Keratinocyte (primary cell): Measurements from ENCODE around the gene TNNT2. TPM values are rescaled to one million over a fixed set of nuclear protein-coding genes. Genes with fewer than 3 reads are reported as not detected.

ENCODE experiments used
- DNase-seq: peaks from one replicate; pipeline ENCODE4 v3.0.0-alpha.2; 2011; ENCODE audit warnings: low read depth, missing footprints, low spot score
- FAIRE-seq: peaks from 2 replicates; lab custom pipeline; 2011; peaks lifted over from hg19 to GRCh38; lab: Jason Lieb, UNC
- H2AFZ ChIP-seq: 2 replicates; pipeline ENCODE4 v1.6.0; 2012; ENCODE audit warnings: low read length, control low read depth, inconsistent platforms; ENCODE audit not compliant: control insufficient read depth
- H3K27ac ChIP-seq: 2 replicates; pipeline ENCODE4 v1.5.1; 2011; ENCODE audit warnings: low read length; ENCODE audit not compliant: control insufficient read depth, insufficient read depth
- H3K27me3 ChIP-seq: 3 replicates; pipeline ENCODE4 v1.6.0; 2011; ENCODE audit warnings: low read length; ENCODE audit not compliant: control insufficient read depth, insufficient read depth; ENCODE audit errors: extremely low read depth
- H3K36me3 ChIP-seq, 2 experiments: 2 replicates in 1 of 2; 3 replicates in 1 of 2; pipeline ENCODE4 v1.5.1; 2011; ENCODE audit warnings: low read length in 2 of 2, mild to moderate bottlenecking in 1 of 2; ENCODE audit not compliant: control insufficient read depth in 2 of 2, insufficient read depth in 2 of 2; ENCODE audit errors: extremely low read depth in 1 of 2
- H3K4me1 ChIP-seq: 3 replicates; pipeline ENCODE4 v1.5.1; 2011; ENCODE audit warnings: low read length; ENCODE audit not compliant: control insufficient read depth, insufficient read depth; ENCODE audit errors: extremely low read depth
- H3K4me2 ChIP-seq: 3 replicates; pipeline ENCODE4 v1.6.0; 2011; ENCODE audit warnings: low read depth, low read length; ENCODE audit not compliant: control insufficient read depth, insufficient read depth; ENCODE audit errors: extremely low read depth
- H3K4me3 ChIP-seq, 3 experiments: fragments of 200-600 bp in 1 of 3; sonication (generic) in 1 of 3; 2 replicates in 2 of 3; 3 replicates in 1 of 3; pipeline ENCODE4 v1.5.1; 2011 to 2016; ENCODE audit warnings: low read length in 3 of 3, mild to moderate bottlenecking in 3 of 3, control low read depth in 2 of 3, inconsistent platforms in 1 of 3, low read depth in 1 of 3, mixed read lengths in 1 of 3, mixed run types in 1 of 3, moderate library complexity in 1 of 3; ENCODE audit not compliant: control insufficient read depth in 2 of 3, insufficient read depth in 2 of 3; ENCODE audit errors: extremely low read depth in 1 of 3
- H3K79me2 ChIP-seq: 2 replicates; pipeline ENCODE4 v1.6.0; 2012; ENCODE audit warnings: low read length; ENCODE audit not compliant: control insufficient read depth, insufficient read depth
- H3K9ac ChIP-seq: 3 replicates; pipeline ENCODE4 v1.6.0; 2011; ENCODE audit warnings: low read length; ENCODE audit not compliant: control insufficient read depth, insufficient read depth; ENCODE audit errors: extremely low read depth
- H3K9me1 ChIP-seq: 3 replicates; pipeline ENCODE4 v1.6.0; 2011; ENCODE audit warnings: low read length; ENCODE audit not compliant: control insufficient read depth, insufficient read depth; ENCODE audit errors: extremely low read depth
- H3K9me3 ChIP-seq: 2 replicates; pipeline ENCODE4 v1.5.1; 2012; ENCODE audit warnings: low read depth, low read length; ENCODE audit not compliant: control insufficient read depth
- H4K20me1 ChIP-seq: 3 replicates; pipeline ENCODE4 v1.6.0; 2011; ENCODE audit warnings: low read length; ENCODE audit not compliant: control insufficient read depth, insufficient read depth; ENCODE audit errors: extremely low read depth
- CTCF ChIP-seq, 3 experiments: IDR thresholded peaks in 1 of 3; conservative IDR thresholded peaks in 1 of 3; optimal IDR thresholded peaks in 1 of 3; 2 replicates in 2 of 3; 3 replicates in 1 of 3; pipeline versions ENCODE3 to v1.5.1; 2011; ENCODE audit warnings: low read length in 3 of 3, mild to moderate bottlenecking in 3 of 3, moderate library complexity in 2 of 3, control low read depth in 1 of 3, inconsistent platforms in 1 of 3; ENCODE audit not compliant: insufficient read depth in 2 of 3; ENCODE audit errors: extremely low read depth in 1 of 3
- EZH2 ChIP-seq: IDR thresholded peaks from one replicate; pipeline ENCODE4 v1.6.1; 2012; ENCODE audit warnings: inconsistent platforms, mild to moderate bottlenecking, low read length, moderate library complexity
- dilution Hi-C: fragments of 300-500 bp; cut with MboI; formaldehyde crosslinking; loops from one replicate; pipeline ENCODE4 v1.7.0; 2020; ENCODE audit warnings: low sequenced_read_pairs; ENCODE audit not compliant: extremely low pct_ligation_motif_present
- polyA plus RNA-seq, 5 experiments: library from polyadenylated mRNA; depleted of rRNA in 3 of 5; stranded (reverse) in 3 of 5; stranded (forward) in 1 of 5; unstranded in 1 of 5; fragments of >200 nt; gene quantifications; 1 replicate in 1 of 5; 2 replicates in 3 of 5; 3 replicates in 1 of 5; pipeline versions ENCODE4 v1.2.1 to v1.2.3, GENCODE V29; 2011 to 2012; ENCODE audit warnings: missing spikeins in 2 of 5, low read depth in 1 of 5, low replicate concordance in 1 of 5

Gene TNNT2
- polyA plus RNA-seq, 1 donor (not counting 4 experiments of a cell fraction or from before 2014, with no cell fraction given): 1.4 TPM

DNA sequence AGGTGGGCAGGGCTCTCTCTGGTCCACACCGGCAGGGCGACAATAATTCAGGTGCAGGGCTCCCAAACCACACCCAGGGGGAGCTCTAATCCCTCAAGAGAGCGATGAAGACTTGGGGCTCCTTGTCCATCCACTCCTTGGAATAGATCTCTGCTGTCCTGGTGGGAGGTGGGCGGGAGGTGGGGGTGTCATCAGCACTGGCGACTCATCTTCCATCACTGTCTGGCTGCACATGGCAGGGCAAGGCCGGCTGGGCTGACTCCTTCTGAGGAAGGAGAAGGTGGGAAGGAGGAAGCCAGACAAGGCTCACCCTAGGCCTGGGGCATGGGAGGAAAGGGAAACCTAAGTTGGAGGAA lies 29.3 kb downstream of the TNNT2 start:
- no peak overlapping the region for H3K4me2 ChIP-seq
- dilution Hi-C loops: no loop called here
- H3K27ac ChIP-seq: no peak overlapping the region
- H3K9me3 ChIP-seq: no peaks in the 10 kb centered on the region
- H3K4me1 ChIP-seq: peaks cover 40% of the 10 kb centered on the region
- H3K4me3 ChIP-seq: no peak overlapping the region
- no peaks in the 10 kb centered on the region for H3K36me3 ChIP-seq
- no peaks in the 10 kb centered on the region for H3K79me2 ChIP-seq
- peak; percentile 57 for FAIRE-seq
- TF ChIP-seq CTCF (optimal IDR thresholded peaks at IDR 0.05 in 1 of 3, IDR thresholded peaks at IDR 0.05 in 1 of 3, conservative IDR thresholded peaks at IDR 0.05 in 1 of 3; ENCODE audit: extremely low read depth in 1 of 3, insufficient read depth in 2 of 3, low read length in 3 of 3): peak; percentile 85 to 90 (median 87)
- no peak for TF ChIP-seq EZH2
- H3K27me3 ChIP-seq: no peaks in the 10 kb centered on the region
- H4K20me1 ChIP-seq: no peaks in the 10 kb centered on the region
- H3K9ac ChIP-seq: no peak overlapping the region
- H2AFZ ChIP-seq: no peak overlapping the region
- H3K9me1 ChIP-seq: no peaks in the 10 kb centered on the region
- DNase-seq: no peak

DNA sequence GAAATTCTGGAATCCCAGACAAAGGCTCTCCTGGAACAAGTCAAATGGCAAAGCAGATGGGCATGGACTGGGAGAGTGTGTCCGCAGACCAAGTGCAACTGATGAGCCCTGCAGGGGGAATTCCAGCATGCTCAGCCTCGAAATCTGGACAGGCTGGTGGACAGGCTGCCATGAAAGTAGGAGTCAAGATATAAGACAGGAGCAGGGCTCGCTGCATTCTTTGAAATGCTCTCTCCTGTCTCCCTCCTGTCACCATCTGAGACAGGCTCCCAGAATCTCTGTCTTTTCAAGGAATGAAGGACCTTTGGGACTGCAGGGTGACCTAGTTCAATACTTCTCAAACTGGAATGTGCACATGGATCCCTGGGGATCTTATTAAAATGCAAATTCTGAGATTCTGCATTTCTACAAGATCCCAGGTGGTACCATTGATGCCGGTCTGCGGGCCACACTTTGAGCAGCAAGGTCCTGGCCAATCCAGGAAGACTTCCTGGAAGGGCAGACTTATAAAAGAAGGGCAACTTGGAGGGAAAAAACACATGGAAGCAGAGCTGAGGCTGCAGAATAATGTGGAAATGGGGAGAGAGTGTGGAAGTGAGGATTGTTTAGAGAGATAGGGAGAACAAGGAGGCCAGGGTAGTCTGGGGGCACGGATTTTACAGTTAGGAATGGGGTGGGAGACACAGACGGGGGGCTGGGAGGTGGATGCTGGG lies 29.8 kb downstream of the TNNT2 start:
- DNase-seq (no peak), FAIRE-seq (no peak)
- no peaks in the 10 kb centered on the region for H4K20me1 ChIP-seq
- no peak overlapping the region for H3K27ac ChIP-seq
- H3K27me3 ChIP-seq: no peaks in the 10 kb centered on the region
- dilution Hi-C loops: no loop called here
- no peaks in the 10 kb centered on the region for H3K36me3 ChIP-seq
- no peak overlapping the region for H3K9ac ChIP-seq
- no peak overlapping the region for H2AFZ ChIP-seq
- no peak overlapping the region for H3K4me2 ChIP-seq
- no peaks in the 10 kb centered on the region for H3K9me3 ChIP-seq
- no peaks in the 10 kb centered on the region for H3K9me1 ChIP-seq
- H3K79me2 ChIP-seq: no peaks in the 10 kb centered on the region
- H3K4me3 ChIP-seq: no peak overlapping the region
- no peak for TF ChIP-seq EZH2
- TF ChIP-seq CTCF (optimal IDR thresholded peaks at IDR 0.05 in 1 of 3, IDR thresholded peaks at IDR 0.05 in 1 of 3, conservative IDR thresholded peaks at IDR 0.05 in 1 of 3; ENCODE audit: extremely low read depth in 1 of 3, insufficient read depth in 2 of 3, low read length in 3 of 3): no peak
- H3K4me1 ChIP-seq: peaks cover 35% of the 10 kb centered on the region
